HG03097 (cell line): ENCODE measurements around the gene CD163L1.
"Not testable (repeated sequence)": the region's sequence is repeated elsewhere in the genome, so short reads cannot be mapped to it uniquely, and the experiment has no call there.

Experiments used
- ATAC-seq: cut with Tn5 transposase; IDR thresholded peaks from one replicate; pipeline ENCODE4 v1.9.1; 2021; ENCODE audit not compliant: unreplicated experiment, low FRiP score

The CD163L1 gene

GRCh38 chr12:7339675-7340074 lies 104.3 kb downstream of the CD163L1 start:
- ATAC-seq: no peak

- not testable (repeated sequence) for ATAC-seq
Measured at GRCh38 chr12:7337790-7338189, 106.2 kb downstream of the CD163L1 start.

GRCh38 chr12:7327918-7328317 lies 116.0 kb downstream of the CD163L1 start:
- ATAC-seq: no peak

GRCh38 chr12:7324176-7324575 lies 119.8 kb downstream of the CD163L1 start:
- ATAC-seq: no peak

DNA sequence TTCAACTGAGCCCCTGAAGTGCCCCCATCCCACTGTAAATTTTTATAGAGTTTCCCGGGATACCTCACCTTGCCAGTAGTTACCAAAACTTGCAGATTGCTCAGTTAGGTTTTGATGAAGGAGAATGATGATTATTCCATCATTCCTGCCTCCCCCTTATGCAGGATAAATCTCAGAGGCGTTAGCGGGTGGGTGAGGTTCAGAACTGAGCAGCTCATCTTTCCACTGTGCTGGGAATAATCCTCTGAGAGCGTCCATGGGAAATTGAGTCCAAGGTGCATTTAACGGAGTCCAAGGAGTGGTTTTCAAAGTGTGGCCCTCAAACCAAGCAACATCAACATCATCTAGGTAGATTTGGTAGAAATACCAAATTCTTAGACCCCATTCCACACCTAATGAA lies 121.4 kb downstream of the CD163L1 start:
- no peak for ATAC-seq

- no peak for ATAC-seq
Measured at GRCh38 chr12:7321624-7322023, 122.3 kb downstream of the CD163L1 start.

DNA sequence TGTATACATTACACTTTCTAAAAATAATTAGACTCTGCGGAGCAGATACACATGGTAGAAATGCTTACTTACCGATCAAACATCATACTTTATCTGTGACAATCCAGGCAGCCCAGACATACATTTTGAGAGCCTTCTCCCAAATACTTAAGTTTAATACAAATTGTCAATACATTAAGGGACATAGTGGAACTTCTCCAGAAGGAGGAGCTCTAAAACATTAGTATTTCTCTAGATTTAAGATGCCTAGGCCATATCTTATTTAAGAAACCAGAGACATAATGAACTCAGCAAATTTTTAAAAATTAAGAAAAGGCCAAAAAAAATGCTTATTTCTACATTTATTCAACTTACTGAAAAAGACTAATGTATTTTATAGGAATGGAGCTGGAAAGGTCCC lies 124.0 kb downstream of the CD163L1 start:
- ATAC-seq: no peak

GRCh38 chr12:7310070-7310469 lies 133.9 kb downstream of the CD163L1 start:
- ATAC-seq: no peak
